GM21423 (cell line): Measurements from ENCODE around the gene ATP4A.
"Not testable (repeated sequence)": the region's sequence is repeated elsewhere in the genome, so short reads cannot be mapped to it uniquely, and the experiment has no call there.

ENCODE experiments used
- ATAC-seq: cut with Tn5 transposase; IDR thresholded peaks from one replicate; pipeline ENCODE4 v1.9.1; 2021; ENCODE audit warnings: mild to moderate bottlenecking, moderate library complexity; ENCODE audit not compliant: unreplicated experiment

The ATP4A gene

GRCh38 chr19:35563207-35563829 is at the start of gene ATP4A:
ATP4A (minus strand) TSS chr19:35563658; CDS start chr19:35563629, 29 bp downstream.
- no peak for ATAC-seq

DNA sequence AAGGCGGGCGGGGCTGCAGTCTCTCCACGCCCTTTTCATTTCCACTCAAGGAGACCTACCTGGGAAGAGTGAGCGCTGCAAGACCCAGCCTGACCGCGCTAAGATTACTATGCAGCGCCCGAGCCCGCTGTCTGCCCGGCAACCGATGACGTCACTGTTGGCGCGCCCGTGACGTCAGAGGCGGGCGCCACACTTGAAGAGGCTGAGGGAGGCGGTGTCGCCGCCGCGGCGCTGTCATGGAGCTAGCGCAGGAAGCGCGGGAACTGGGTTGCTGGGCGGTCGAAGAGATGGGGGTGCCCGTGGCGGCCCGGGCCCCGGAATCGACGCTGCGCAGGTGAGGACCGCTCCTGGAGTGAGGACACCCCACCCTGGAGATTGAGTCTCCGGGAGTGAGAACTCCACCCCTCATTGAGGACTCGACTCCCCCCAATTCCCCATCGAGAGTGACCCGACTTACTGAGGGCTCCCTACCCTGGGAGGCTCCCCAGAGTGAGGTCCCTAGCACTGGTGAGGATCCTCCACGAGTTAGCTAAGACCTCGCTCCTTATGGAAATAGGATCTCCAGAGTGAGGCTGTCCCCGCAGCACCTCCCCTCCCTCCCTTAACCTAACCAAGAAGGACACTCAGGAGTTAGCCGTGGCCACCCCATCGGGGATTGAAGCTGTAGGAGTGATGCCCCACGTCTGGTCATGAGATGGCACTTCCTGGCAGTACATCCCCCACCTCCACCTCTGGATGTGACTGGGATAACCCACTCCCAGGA is 49.3 kb upstream of the ATP4A start, which contains the start of gene HAUS5:
TSS of gene HAUS5 (plus strand) at position 177 of the 763 bp plus-strand sequence. CDS start at position 237, 60 bp downstream.
- peak; percentile 75 for ATAC-seq

DNA sequence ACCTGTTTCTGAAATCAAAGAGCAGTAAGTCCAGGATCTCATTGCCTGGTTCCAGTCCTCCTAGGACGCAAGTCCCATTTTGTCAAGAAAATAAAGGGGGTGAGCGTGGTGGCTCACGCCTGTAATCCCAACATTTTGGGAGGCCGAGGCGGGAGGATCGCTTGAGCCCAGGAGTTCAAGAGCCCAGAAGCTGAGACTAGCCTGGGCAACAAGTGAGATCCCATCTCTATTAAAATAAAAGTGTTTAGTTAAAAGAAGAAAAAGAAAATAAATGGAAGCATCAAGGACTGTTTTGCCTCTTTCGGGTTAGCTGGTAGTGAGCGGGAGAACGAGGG is 48.7 kb upstream of the ATP4A start:
- ATAC-seq: no peak

DNA sequence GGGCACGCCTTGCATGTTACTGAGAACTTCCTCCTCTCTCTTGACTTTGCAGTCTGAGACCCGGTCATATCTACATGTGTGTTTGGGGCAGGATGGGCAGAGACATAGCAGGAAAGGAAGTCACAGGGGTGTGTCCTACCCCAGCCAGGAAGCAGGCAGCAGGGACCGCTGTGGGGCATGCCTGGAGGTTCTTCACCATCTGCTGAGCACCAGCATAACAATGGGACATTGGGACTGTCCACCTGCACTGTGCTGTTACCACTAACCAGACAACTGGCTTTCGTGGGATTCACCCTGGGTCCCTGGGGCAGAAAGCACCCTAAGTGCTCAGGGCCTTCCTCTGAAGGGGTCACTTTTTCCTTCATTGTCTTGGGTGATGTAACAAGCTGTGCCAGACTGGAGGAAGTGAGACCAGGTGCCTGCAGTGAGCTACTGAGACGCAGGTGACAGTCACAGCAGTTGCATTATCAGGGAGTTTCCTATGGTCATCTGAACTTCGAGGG is 46.4 kb upstream of the ATP4A start:
- peak; percentile 44 for ATAC-seq

DNA sequence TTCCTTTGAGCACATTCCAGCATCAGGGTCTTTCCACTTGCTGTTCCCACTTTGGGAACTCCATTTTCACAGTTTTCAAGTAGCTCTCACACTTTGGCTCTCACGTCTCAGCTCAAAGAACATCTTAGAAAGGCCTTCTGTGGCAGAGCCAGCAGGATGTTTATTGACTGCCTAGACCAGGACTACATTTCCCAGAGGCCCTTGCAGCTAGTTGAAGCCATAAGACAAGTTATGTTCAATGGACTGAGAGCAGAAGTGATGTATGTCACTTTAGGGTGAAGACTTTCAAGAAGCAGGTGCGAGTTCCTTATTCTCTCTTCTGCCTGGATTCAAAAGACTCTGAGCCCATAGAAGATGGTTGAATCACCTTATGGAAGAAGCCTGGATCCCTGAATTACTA is 44.8 kb upstream of the ATP4A start:
- no peak for ATAC-seq

GRCh38 chr19:35607661-35608060 is 44.2 kb upstream of the ATP4A start:
- ATAC-seq: no peak

DNA sequence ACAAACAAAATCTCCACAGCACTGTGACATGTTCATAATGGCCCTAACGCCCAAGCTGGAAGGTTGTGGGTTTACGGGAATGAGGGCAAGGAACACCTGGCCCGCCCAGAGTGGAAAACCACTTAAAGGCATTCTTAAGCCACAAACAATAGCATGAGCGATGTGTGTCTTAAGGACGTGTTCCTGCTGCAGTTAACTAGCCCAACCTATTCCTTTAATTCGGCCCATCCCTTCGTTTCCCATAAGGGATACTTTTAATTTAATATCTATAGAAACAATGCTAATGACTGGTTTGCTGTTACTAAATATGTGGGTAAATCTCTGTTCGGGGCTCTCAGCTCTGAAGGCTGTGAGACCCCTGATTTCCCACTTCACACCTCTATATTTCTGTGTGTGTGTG is 43.7 kb upstream of the ATP4A start:
- not testable (repeated sequence) for ATAC-seq

GRCh38 chr19:35604436-35604835 is 41.0 kb upstream of the ATP4A start:
- not testable (repeated sequence) for ATAC-seq

DNA sequence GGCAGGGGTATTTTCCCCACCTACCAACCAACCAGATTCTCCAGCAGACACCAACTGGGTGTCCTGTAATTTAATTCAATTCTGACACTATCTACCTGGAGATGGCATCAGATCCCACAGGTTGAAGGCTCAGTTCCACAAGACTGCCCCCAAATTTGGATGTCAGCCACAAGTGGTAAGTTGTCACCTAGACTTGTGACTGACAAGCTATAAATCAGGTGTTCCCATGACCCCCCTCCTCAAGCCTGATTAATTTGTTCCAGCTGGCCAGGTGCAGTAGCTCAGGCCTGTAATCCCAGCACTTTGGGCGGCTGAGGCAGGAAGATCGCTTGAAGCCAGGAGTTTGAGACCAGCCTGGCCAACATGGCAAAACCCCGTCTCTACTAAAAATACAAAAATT is 38.5 kb upstream of the ATP4A start:
- no peak for ATAC-seq

GRCh38 chr19:35596366-35596999 is 33.0 kb upstream of the ATP4A start:
- no peak for ATAC-seq

GRCh38 chr19:35595928-35596327 is 32.5 kb upstream of the ATP4A start:
- no peak for ATAC-seq

DNA sequence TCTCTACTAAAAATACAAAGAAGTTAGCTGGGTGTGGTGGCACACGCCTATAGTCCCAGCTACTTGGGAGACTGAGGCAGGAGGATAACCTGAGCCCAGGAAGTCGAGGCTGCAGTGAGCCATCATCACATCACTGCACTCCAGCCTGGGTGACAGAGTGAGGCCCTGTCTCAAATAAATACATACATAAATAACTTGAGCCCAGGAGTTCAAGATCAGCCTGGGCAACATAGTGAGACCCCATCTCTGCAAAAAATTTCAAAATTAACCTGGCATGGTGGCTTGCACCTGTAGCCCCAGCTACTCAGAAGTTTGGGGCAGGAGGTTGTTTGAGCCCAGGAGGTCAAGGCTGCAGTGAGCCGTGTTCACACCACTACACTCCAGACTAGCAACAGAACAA is 31.6 kb upstream of the ATP4A start:
- ATAC-seq: not testable (repeated sequence)

- ATAC-seq: no peak
These were observed 28.8 kb upstream of the ATP4A start for GRCh38 chr19:35592226-35592625.

GRCh38 chr19:35590875-35591274 is 27.4 kb upstream of the ATP4A start:
- ATAC-seq: no peak

- no peak for ATAC-seq
These were observed 23.9 kb upstream of the ATP4A start for GRCh38 chr19:35587321-35587720.

DNA sequence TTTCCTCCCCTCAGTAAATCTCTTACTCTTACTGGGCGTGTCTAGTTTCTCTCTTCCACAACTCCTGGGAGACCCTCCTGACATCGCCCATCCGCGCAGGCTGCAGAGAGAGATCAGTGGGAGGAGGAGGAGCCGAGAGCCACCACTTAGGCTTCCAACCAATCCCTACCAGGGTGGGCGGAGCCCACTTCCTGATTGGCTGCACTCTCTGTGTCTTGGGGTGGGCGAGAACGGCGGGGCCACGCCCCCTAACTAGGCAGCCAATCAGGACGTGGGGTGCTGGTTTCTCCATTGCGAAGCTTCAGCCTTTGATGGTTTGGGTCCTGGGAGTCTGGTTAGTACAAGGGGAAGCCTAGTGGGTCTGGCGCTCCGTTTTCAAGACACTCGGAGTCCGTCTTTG is 22.4 kb upstream of the ATP4A start, which contains the start of gene PMIS2:
TSS of gene PMIS2 (plus strand) at position 326 of the 400 bp plus-strand sequence. CDS start 87 bp downstream, outside the sequence.
- no peak for ATAC-seq

- ATAC-seq: no peak
These were observed 19.3 kb upstream of the ATP4A start for GRCh38 chr19:35582760-35583159.

GRCh38 chr19:35578707-35579106 is 15.2 kb upstream of the ATP4A start:
- no peak for ATAC-seq

GRCh38 chr19:35577918-35578317 is 14.5 kb upstream of the ATP4A start:
- ATAC-seq: no peak

DNA sequence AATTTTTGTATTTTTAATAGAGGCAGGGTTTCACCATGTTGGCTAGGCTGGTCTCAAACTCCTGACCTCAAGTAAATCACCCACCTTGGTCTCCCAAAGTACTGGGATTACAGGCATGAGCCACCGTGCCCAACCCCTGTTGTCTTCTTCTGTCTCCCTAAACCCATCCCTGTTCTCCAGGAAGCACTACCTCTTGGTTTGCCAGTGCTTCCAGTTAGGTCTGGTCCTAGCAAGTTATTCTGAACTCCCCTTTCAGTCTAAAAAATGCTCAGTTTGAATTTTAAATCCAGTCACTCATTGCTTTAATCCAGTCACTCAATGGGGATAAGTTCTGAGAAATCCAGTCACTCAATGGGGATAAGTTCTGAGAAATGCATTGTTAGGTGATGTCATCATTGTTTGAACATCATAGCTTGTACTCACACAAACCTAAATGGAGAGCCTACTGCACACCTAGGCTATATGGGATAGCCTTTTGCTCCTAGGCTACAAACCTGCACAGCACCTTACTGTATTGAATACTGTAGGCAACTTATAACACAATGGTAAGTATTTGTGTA is 8.0 kb upstream of the ATP4A start:
- ATAC-seq: no peak

- no peak for ATAC-seq
These were observed 5.9 kb upstream of the ATP4A start for GRCh38 chr19:35569281-35569781.
